Mononuclear cell (primary cell): ENCODE data around the gene MMRN1. TPM values are rescaled to one million over a fixed set of nuclear protein-coding genes. Genes with fewer than 3 reads are reported as not detected.

Experiments
- H3K27me3 ChIP-seq: 2 replicates; pipeline ENCODE4 v1.6.0; 2011; ENCODE audit warnings: low read length, control low read depth; ENCODE audit not compliant: insufficient read depth
- H3K4me1 ChIP-seq: 2 replicates; pipeline ENCODE4 v1.5.1; 2011; ENCODE audit warnings: mild to moderate bottlenecking, low read length, control low read depth; ENCODE audit not compliant: insufficient read depth
- H3K4me3 ChIP-seq: 2 replicates; pipeline ENCODE4 v1.5.1; 2011; ENCODE audit warnings: mild to moderate bottlenecking, low read length, moderate library complexity
- H3K9me3 ChIP-seq: 2 replicates; pipeline ENCODE4 v1.5.1; 2011; ENCODE audit warnings: low read depth, mild to moderate bottlenecking, control low read depth, low read length
- total RNA-seq: library from RNA; depleted of rRNA; stranded (reverse); fragments of >200 nt; gene quantifications from one replicate; pipeline ENCODE4 v1.2.3, GENCODE V29; 2012

Gene MMRN1
- total RNA-seq, 1 donor: 8.1 TPM

DNA sequence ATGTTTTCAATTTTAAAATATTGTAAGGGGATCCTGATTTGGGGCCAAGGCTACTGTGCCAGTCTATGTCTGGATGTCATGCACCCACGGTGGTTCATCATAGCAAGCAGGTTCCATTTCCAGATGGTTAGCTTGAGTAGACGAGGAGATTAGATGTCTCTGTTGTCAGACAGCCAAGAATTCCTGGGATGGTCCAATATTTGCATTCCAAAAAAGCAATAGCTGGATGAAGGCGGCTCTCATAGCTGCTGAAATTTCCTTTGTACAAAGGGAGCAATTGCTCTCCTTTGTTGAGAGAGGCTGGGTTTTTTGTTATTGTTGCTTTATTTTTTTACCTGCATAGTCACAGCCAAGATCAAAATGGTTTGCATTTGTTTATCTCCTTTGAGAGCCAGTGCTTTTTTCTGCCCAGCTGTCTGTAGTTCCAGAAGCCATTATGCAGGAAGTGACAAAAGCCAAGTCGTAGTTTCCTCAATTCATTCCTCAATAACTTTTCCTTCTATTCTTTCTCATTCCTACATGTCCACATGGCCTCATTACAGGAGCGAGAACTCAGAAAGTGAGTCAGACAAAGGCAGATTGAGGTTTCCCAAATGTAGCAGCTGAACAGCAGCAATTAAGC, 107.9 kb downstream of the MMRN1 start:
- Histone ChIP-seq H3K4me1 (no peaks in the 10 kb centered on the region), H3K9me3 (no peaks in the 10 kb centered on the region), H3K27me3 (no peaks in the 10 kb centered on the region), H3K4me3 (no peak overlapping the region)

Other genes starting within 250 kb of the MMRN1 start
- gene SNCA, start 57.7 kb upstream of the MMRN1 start, total RNA-seq: 15.1 TPM
- gene CCSER1, start 232.5 kb downstream of the MMRN1 start, total RNA-seq: 7.9 TPM